Measurements from ENCODE around the gene PRPF38B.

The PRPF38B gene

DNA sequence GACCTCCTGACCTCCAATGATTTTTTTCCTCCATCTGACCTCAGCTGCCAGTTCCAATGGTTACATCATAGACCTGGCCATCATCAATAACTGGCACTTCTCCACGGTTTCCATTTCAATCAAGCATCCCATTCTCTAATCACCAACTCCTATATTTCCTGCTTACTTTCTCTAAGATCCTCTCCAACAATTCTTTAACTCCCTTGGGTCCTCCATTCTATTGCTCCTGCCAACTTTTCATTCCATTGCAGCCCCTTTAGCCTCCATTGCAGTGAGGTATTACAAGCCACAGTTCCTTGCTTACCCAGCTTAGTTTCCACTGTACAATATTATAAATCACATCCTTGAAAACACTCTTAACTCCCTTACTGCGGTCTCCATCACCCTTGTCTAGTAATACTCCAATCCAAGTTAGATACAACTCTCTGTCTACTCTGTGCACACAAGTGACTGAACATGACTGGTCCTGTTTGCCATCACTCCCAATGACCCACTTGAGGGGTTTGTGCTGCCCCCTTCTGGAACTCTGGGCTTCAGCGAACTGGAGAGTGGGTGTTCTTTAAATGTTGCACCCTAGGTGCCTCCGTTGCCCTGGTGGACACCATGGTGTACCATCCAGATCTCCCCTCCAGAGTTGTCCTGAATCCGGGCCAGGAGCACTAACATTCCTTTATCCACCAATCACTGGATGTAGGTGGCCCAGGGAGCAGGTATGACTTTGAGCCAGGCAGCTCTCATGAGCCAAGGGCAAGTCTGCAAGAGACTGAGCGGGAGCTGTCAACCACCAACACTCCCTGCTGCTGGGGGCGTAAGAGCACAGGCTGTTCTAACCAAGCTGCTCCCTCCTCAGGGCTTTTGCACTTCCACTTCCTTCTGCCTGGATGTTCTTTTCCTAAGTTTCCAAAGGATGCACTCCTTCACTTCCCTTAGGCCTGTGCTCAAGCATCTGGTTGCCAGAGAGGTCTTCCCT, 16.9 kb downstream of the PRPF38B start:
- H3K27ac ChIP-seq: no peak overlapping the region
- no peak overlapping the region for H3K4me3 ChIP-seq
- TF ChIP-seq, protein P1, sequence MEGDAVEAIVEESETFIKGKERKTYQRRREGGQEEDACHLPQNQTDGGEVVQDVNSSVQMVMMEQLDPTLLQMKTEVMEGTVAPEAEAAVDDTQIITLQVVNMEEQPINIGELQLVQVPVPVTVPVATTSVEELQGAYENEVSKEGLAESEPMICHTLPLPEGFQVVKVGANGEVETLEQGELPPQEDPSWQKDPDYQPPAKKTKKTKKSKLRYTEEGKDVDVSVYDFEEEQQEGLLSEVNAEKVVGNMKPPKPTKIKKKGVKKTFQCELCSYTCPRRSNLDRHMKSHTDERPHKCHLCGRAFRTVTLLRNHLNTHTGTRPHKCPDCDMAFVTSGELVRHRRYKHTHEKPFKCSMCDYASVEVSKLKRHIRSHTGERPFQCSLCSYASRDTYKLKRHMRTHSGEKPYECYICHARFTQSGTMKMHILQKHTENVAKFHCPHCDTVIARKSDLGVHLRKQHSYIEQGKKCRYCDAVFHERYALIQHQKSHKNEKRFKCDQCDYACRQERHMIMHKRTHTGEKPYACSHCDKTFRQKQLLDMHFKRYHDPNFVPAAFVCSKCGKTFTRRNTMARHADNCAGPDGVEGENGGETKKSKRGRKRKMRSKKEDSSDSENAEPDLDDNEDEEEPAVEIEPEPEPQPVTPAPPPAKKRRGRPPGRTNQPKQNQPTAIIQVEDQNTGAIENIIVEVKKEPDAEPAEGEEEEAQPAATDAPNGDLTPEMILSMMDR (IDR thresholded peaks at IDR 0.05): no peak
- no peak for DNase-seq (ENCODE audit: low spot score)

DNA sequence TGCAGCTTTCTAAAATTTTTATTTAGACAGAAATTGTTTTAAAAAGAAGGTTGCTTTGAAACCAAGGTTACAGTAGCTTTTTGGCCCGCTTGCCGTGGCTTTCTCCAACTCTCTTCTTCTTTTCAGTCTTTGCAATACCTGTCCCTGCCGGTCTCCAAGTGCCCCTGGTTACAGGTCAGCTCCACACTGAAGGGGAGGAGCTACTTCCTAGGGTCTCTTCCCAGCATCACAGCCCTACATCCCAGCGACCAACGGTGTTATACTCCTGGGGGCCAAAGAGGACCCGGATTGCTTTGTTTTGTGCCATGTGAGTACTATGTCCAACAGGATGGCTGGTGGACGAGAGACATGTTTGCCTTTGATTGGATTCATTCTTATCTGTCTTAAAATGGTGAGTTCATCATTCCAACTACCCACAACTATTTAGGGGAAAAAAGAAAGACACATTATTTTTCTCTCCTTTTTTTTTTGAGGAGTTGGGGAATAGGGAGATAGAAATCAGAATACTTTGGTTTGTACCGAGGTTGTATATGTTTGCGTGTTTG, 20.6 kb downstream of the PRPF38B start, which contains the start of gene FNDC7:
TSS of gene FNDC7 (plus strand) at position 303 of the 545 bp plus-strand sequence. CDS start at position 329, 26 bp downstream.
- H3K27ac ChIP-seq: no peak within 1 kb of the TSS
- TF ChIP-seq, protein P1 (IDR thresholded peaks at IDR 0.05): no peak
- DNase-seq (ENCODE audit: low spot score): no peak
- H3K4me3 ChIP-seq: no peak within 1 kb of the TSS

GRCh38 chr1:108715932-108716331, 23.8 kb downstream of the PRPF38B start:
- TF ChIP-seq, protein P1 (IDR thresholded peaks at IDR 0.05): no peak
- no peak for DNase-seq (ENCODE audit: low spot score)
- no peak overlapping the region for H3K4me3 ChIP-seq
- H3K27ac ChIP-seq: peak overlapping the region in 1 of 2 donors; percentile 70

GRCh38 chr1:108716437-108717230, 24.5 kb downstream of the PRPF38B start:
- TF ChIP-seq, protein P1 (IDR thresholded peaks at IDR 0.05): no peak
- H3K4me3 ChIP-seq: no peak overlapping the region
- no peak for DNase-seq (ENCODE audit: low spot score)
- peak overlapping the region in 1 of 2 donors; percentile 70 for H3K27ac ChIP-seq

- no peak for DNase-seq (ENCODE audit: low spot score)
Measured at GRCh38 chr1:108717774-108718316, 25.7 kb downstream of the PRPF38B start.

More at GRCh38 chr1:108717774-108718316, 25.7 kb downstream of the PRPF38B start:
- no peak overlapping the region for H3K27ac ChIP-seq
- TF ChIP-seq, protein P1 (IDR thresholded peaks at IDR 0.05): no peak
- no peak overlapping the region for H3K4me3 ChIP-seq
